T-helper 1 cell treated with Interleukin-12 subunit alpha and Interleukin-12 subunit beta and Interleukin-4 antibody, amounts not matched to agents 30 ng/mL and 1 ng/mL, for 36 hours (primary cell): ENCODE data around the gene PCDHGB4. TPM values are rescaled to one million over a fixed set of nuclear protein-coding genes. Genes with fewer than 3 reads are reported as not detected.
"Not testable (repeated sequence)": the region's sequence is repeated elsewhere in the genome, so short reads cannot be mapped to it uniquely, and the experiment has no call there.

Source experiments
- intact Hi-C: fragments of 100-400 bp; cut with micrococcal nuclease; formaldehyde crosslinking; loops from one replicate; pipeline ENCODE4 v1.15.1; 2024
- total RNA-seq: library from RNA; stranded (reverse); gene quantifications from 2 replicates; pipeline ENCODE4 v1.2.3, GENCODE V29; 2022

PCDHGB4 gene
- total RNA-seq, 1 donor from 2014 or later = 0.17 TPM

- intact Hi-C loops = loop anchor here (5.0 kb wide), 1 partner anchor 32 kb away; the partner anchor contains the start of gene PCDHGA5
Measured at GRCh38 chr5:141394401-141395187, 7.1 kb downstream of the PCDHGB4 start.

DNA sequence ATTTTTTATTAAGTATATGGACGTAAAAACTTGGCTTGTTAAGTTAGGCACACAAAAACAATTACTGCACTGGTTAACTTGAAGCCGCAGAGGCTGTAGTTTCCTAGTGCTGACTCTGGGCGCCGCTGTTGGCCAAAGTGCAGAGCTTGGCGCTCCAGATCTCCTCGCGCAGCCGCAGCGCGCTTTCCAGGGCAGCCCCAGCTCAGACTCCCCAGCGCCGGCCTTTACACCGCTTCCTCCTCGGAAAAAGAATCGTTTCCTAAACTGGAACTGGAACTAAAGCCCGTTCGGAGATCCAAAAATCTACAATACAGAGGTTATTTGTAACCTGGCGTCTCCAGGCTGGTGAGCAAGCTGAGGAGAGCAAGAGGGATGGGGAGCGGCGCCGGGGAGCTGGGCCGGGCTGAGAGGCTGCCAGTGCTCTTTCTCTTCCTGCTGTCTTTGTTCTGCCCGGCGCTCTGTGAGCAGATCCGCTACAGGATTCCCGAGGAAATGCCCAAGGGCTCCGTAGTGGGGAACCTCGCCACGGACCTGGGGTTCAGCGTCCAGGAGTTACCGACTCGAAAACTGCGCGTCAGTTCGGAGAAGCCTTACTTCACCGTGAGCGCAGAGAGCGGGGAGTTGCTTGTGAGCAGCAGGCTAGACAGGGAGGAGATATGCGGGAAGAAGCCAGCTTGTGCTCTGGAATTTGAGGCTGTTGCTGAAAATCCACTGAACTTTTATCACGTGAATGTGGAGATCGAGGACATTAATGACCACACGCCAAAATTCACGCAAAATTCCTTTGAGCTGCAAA is 10.5 kb downstream of the PCDHGB4 start, which contains the start of gene PCDHGB5:
Gene PCDHGB5 (plus strand): TSS at position 192 of the 796 bp plus-strand sequence. CDS start 181 bp downstream, at position 373.
- intact Hi-C loops = loop anchor here (5.0 kb wide), 1 partner anchor 36 kb away; the partner anchor contains the start of gene PCDHGA5

- intact Hi-C loops = loop anchor here (5.0 kb wide), 1 partner anchor 36 kb away; the partner anchor contains the start of gene PCDHGA5
Measured at GRCh38 chr5:141398608-141399007, 11.1 kb downstream of the PCDHGB4 start.

DNA sequence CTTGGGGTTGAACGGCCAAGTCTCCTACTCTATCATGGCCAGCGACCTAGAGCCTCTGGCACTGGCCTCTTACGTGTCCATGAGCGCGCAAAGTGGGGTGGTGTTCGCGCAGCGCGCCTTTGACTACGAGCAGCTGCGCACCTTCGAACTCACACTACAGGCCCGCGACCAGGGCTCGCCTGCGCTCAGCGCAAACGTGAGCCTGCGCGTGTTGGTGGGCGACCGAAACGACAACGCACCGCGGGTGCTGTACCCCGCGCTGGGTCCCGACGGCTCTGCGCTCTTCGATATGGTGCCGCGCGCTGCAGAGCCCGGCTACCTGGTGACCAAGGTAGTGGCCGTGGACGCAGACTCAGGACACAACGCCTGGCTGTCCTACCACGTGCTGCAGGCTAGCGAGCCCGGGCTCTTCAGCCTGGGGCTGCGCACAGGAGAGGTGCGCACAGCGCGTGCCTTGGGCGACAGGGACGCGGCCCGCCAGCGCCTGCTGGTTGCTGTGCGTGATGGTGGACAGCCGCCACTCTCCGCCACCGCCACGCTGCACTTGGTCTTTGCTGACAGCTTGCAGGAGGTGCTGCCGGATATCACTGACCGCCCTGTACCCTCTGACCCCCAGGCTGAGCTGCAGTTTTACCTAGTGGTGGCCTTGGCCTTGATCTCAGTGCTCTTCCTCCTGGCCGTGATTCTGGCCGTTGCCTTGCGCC is 12.2 kb downstream of the PCDHGB4 start:
- intact Hi-C loops = loop anchor here (5.0 to 10.0 kb wide), 2 partner anchors 37 to 165 kb away; partner anchors contain the start of gene PCDHGA5

- intact Hi-C loops = loop anchor here (10.0 kb wide), 1 partner anchor 168 kb away; no protein-coding TSS in a partner anchor
Measured at GRCh38 chr5:141402553-141403243, 15.2 kb downstream of the PCDHGB4 start, which contains the start of gene PCDHGA9. Gene PCDHGA9 (plus strand): TSS chr5:141402778. CDS start chr5:141402953, 175 bp downstream.

- intact Hi-C loops = loop anchor here (10.0 kb wide), 1 partner anchor 169 kb away; no protein-coding TSS in a partner anchor
Measured at GRCh38 chr5:141403387-141403786, 15.9 kb downstream of the PCDHGB4 start.

DNA sequence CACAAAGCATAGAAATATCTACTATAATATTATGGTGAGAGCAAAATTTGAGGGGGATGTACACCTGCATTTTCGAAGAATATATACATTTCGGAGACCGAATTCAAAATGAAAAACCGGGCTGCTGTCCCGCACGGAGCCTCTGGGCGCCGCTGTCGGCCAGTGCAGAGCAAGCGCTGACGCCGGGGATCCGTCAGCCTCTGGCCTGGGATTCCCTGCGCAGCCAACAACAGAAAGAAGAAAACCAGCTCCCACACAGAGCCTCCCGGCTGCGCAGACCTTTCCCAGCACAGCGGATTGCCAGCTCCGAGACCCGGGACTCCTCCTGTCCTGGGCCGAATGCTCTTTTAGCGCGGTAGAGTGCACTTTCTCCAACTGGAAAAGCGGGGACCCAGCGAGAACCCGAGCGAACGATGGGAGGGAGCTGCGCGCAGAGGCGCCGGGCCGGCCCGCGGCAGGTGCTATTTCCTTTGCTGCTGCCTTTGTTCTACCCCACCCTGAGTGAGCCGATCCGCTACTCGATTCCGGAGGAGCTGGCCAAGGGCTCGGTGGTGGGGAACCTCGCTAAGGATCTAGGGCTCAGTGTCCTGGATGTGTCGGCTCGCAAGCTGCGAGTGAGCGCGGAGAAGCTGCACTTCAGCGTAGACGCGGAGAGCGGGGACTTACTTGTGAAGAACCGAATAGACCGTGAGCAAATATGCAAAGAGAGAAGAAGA is 20.4 kb downstream of the PCDHGB4 start, which contains the start of gene PCDHGB6:
Gene PCDHGB6 (plus strand): TSS at position 232 of the 716 bp plus-strand sequence. CDS start 182 bp downstream, at position 414.
- intact Hi-C loops = loop anchor here (1.0 to 10.0 kb wide), 2 partner anchors 156 to 173 kb away; no protein-coding TSS in a partner anchor

DNA sequence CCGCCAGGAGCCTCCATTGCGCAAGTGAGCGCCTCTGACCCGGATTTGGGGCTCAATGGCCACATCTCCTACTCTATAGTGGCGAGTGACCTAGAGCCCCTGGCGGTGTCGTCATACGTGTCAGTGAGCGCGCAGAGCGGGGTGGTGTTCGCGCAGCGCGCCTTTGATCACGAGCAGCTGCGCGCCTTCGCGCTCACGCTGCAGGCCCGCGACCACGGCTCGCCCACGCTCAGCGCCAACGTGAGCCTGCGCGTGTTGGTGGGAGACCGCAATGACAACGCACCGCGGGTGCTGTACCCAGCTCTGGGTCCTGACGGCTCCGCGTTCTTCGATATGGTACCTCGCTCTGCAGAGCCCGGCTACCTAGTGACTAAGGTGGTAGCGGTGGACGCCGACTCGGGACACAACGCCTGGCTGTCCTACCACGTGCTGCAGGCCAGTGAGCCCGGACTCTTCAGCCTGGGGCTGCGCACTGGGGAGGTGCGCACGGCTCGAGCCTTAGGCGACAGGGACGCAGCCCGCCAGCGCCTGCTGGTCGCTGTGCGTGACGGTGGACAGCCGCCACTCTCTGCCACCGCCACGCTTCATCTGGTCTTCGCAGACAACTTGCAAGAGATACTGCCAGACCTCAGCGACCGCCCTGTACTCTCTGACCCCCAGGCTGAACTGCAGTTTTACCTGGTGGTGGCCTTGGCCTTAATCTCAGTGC is 22.3 kb downstream of the PCDHGB4 start:
- intact Hi-C loops = loop anchor here (1.0 to 10.0 kb wide), 3 partner anchors 47 to 175 kb away; partner anchors contain the start of gene PCDHGA5

GRCh38 chr5:141411575-141411974 is 24.1 kb downstream of the PCDHGB4 start:
- intact Hi-C loops = loop anchor here (5.0 kb wide), 1 partner anchor 49 kb away; the partner anchor contains the start of gene PCDHGA5

GRCh38 chr5:141412854-141413539 is 25.5 kb downstream of the PCDHGB4 start, which contains the start of gene PCDHGA10:
Gene PCDHGA10 (plus strand): TSS chr5:141412987. CDS start chr5:141413176, 189 bp downstream.
- intact Hi-C loops = loop anchor here (1.0 to 5.0 kb wide), 4 partner anchors 51 to 151 kb away; partner anchors contain the start of gene PCDHGA5

- intact Hi-C loops = loop anchor here (1.0 to 5.0 kb wide), 3 partner anchors 51 to 151 kb away; partner anchors contain the start of gene PCDHGA5
Measured at GRCh38 chr5:141413540-141414069, 26.1 kb downstream of the PCDHGB4 start.

DNA sequence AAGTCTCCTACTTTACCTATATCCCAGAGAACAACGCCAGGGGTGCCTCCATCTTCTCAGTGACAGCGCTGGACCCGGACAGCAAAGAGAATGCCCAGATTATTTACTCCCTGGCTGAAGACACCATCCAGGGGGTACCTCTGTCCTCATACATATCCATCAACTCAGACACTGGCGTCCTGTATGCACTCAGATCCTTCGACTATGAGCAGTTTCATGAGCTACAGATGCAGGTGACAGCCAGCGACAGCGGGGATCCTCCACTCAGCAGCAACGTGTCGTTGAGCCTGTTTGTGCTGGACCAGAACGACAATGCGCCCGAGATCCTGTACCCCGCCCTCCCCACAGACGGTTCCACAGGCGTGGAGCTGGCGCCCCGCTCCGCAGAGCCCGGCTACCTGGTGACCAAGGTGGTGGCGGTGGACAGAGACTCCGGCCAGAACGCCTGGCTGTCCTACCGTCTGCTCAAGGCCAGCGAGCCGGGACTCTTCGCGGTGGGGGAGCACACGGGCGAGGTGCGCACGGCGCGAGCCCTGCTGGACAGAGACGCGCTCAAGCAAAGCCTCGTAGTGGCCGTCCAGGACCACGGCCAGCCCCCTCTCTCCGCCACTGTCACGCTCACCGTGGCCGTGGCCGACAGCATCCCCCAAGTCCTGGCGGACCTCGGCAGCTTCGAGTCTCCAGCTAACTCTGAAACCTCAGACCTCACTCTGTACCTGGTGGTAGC is 27.2 kb downstream of the PCDHGB4 start:
- intact Hi-C loops = loop anchor here (5.0 kb wide), 1 partner anchor 52 kb away; the partner anchor contains the start of gene PCDHGA5

GRCh38 chr5:141415275-141415618 is 27.7 kb downstream of the PCDHGB4 start:
- intact Hi-C loops = not testable (repeated sequence)

DNA sequence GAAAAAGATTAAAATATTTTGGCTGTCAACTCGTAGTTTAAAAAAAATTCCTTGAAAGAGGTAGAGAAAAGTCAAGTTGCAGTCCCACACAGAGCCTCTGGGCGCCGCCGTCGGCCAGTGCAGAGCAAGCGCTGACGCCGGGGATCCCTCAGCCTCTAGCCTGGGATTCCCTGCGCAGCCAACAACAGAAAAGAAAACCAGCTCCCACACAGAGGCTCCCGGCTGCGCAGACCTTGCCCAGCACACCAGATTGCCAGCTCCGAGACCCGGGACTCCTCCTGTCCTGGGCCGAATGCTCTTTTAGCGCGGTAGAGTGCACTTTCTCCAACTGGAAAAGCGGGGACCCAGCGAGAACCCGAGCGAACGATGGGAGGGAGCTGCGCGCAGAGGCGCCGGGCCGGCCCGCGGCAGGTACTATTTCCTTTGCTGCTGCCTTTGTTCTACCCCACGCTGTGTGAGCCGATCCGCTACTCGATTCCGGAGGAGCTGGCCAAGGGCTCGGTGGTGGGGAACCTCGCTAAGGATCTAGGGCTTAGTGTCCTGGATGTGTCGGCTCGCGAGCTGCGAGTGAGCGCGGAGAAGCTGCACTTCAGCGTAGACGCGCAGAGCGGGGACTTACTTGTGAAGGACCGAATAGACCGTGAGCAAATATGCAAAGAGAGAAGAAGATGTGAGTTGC is 30.1 kb downstream of the PCDHGB4 start, which contains the start of gene PCDHGB7:
Gene PCDHGB7 (plus strand): TSS at position 184 of the 679 bp plus-strand sequence. CDS start 183 bp downstream, at position 367.
- intact Hi-C loops = loop anchor here (1.0 to 2.0 kb wide), 4 partner anchors 95 to 141 kb away; partner anchors contain the start of gene TAF7

DNA sequence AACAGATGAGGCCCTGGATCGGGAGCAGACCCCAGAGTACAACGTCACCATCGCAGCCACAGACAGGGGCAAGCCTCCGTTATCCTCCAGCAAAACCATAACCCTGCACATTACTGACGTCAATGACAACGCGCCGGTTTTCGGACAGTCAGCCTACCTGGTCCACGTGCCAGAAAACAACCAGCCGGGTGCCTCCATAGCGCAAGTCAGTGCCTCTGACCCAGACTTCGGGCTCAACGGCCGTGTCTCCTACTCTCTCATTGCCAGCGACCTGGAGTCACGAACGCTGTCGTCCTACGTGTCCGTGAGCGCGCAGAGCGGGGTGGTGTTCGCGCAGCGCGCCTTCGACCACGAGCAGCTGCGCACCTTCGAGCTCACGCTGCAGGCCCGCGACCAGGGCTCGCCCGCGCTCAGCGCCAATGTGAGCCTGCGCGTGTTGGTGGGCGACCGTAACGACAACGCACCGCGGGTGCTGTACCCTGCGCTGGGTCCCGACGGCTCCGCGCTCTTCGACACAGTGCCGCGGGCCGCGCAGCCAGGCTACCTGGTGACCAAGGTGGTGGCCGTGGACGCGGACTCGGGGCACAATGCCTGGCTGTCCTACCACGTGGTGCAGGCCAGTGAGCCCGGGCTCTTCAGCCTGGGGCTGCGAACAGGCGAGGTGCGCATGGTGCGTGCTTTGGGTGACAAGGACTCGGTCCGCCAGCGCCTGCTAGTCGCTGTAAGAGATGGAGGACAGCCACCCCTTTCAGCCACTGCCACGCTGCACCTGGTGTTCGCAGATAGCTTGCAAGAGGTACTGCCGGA is 31.8 kb downstream of the PCDHGB4 start:
- intact Hi-C loops = no loop called here
